Stimulated activated naive CD8-positive, alpha-beta T cell treated with anti-CD3 and anti-CD28 coated beads, Interleukin-15, Interleukin-2, amounts not matched to agents 100 ng/mL and 50 ng/mL, for 24 hours (primary cell): ENCODE results near the gene DHX32.

Source experiments
- H3K27ac Mint-ChIP-seq: one replicate; pipeline ENCODE4 v1.8.0; 2021; ENCODE audit warnings: mild to moderate bottlenecking, mixed read lengths
- H3K27me3 Mint-ChIP-seq: one replicate; pipeline ENCODE4 v1.8.0; 2021; ENCODE audit warnings: mixed read lengths
- H3K36me3 Mint-ChIP-seq: one replicate; pipeline ENCODE4 v1.8.0; 2021; ENCODE audit warnings: low read depth, mixed read lengths
- H3K4me1 Mint-ChIP-seq: one replicate; pipeline ENCODE4 v1.8.0; 2021; ENCODE audit warnings: low read depth, mixed read lengths
- H3K4me3 Mint-ChIP-seq: one replicate; pipeline ENCODE4 v1.8.0; 2021; ENCODE audit warnings: mild to moderate bottlenecking, mixed read lengths
- H3K9me3 Mint-ChIP-seq: one replicate; pipeline ENCODE4 v1.8.0; 2021; ENCODE audit warnings: mixed read lengths

DHX32 gene

GRCh38 chr10:125878957-125879835 is 1.9 kb downstream of the DHX32 start:
- no peak overlapping the region for H3K4me3 Mint-ChIP-seq
- peaks cover 10% of the 10 kb centered on the region for H3K9me3 Mint-ChIP-seq
- no peaks in the 10 kb centered on the region for H3K4me1 Mint-ChIP-seq
- H3K36me3 Mint-ChIP-seq, result peaks cover 54% of the 10 kb centered on the region
- H3K27ac Mint-ChIP-seq, result no peak overlapping the region
- H3K27me3 Mint-ChIP-seq, result no peaks in the 10 kb centered on the region

DNA sequence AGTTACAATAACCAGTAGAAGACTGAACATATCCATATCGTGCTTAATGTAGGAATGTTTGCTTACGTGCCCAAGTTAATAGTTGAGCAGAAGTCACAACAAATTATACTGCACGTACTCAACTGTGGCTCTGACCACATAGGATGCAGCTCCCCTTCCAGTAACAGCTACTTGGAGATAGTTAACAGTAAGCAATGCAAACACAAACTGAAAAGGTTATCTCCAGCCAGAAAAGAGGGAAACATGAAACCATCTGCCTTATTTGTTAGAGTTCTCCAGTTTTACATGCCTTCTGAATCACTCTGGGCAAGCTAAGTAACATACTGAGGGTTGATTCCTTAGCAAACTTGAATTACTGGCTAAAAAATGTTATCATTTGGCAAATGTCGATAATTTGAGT is 9.8 kb downstream of the DHX32 start:
- Mint-ChIP-seq H3K36me3 (peaks cover 29% of the 10 kb centered on the region), H3K27me3 (no peaks in the 10 kb centered on the region), H3K4me1 (no peaks in the 10 kb centered on the region), H3K4me3 (no peak overlapping the region), H3K27ac (no peak overlapping the region), H3K9me3 (peaks cover 7% of the 10 kb centered on the region)

DNA sequence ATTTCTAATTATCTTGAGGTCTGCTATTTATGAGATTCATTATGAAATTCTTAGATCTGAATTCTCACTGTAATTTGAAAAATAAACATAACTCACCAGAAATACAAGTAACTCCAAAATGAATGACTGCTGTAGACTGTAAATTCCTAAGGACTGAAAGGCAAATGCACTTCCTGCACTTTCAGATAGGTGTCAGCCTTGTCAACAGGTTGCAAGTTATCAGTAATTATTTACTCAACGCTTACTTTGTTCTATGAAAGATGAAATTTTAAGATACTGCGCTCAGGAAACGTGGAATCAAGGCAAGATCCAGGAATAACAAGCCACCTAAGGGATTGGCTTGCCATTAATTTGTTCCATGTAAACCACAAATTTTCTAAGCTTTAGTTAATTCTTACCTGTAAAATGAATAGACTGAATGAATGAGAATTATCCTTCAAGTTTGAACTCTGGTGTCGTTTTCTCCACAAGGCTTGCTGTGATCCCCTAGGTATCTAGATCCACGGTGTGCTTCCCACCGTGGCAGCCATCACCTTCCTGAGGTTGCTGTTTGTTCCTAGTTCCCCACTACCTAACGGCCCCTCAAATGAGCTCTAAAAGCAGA is 12.6 kb downstream of the DHX32 start:
- no peak overlapping the region for H3K27ac Mint-ChIP-seq

GRCh38 chr10:125866421-125867029 is 14.6 kb downstream of the DHX32 start:
- Mint-ChIP-seq H3K4me3 (no peak overlapping the region), H3K27me3 (no peaks in the 10 kb centered on the region), H3K9me3 (no peaks in the 10 kb centered on the region), H3K36me3 (peaks cover 16% of the 10 kb centered on the region), H3K4me1 (no peaks in the 10 kb centered on the region), H3K27ac (no peak overlapping the region)

More for the DNA sequence above, 12.6 kb downstream of the DHX32 start:
- Mint-ChIP-seq H3K4me1 (no peaks in the 10 kb centered on the region), H3K27me3 (no peaks in the 10 kb centered on the region), H3K9me3 (no peaks in the 10 kb centered on the region), H3K36me3 (peaks cover 18% of the 10 kb centered on the region), H3K4me3 (no peak overlapping the region)

DNA sequence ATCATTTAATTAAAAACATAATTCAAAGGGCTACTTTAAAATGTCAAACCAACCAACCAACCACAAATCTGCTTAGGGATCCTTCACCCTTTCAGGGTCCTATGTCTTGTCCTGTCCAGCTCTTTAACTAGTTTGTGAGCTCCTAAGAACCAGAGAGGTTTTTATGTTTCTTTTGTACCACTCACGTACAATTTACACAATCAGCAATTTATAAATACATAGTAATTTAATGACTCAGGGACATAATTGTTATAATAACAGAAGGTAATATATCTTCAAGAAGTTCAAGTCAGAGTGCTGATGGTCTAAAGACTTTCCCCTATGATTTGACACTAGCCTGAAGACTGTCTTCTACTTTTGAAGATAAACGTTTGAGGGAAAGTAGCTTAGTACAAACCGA is 16.0 kb downstream of the DHX32 start:
- no peak overlapping the region for H3K27ac Mint-ChIP-seq
- H3K36me3 Mint-ChIP-seq, result peaks cover 16% of the 10 kb centered on the region
- H3K4me3 Mint-ChIP-seq, result no peak overlapping the region
- H3K9me3 Mint-ChIP-seq, result no peaks in the 10 kb centered on the region
- H3K27me3 Mint-ChIP-seq, result no peaks in the 10 kb centered on the region
- H3K4me1 Mint-ChIP-seq, result no peaks in the 10 kb centered on the region

GRCh38 chr10:125859128-125859817 is 21.8 kb downstream of the DHX32 start:
- no peaks in the 10 kb centered on the region for H3K4me1 Mint-ChIP-seq
- peaks cover 8% of the 10 kb centered on the region for H3K36me3 Mint-ChIP-seq
- no peaks in the 10 kb centered on the region for H3K9me3 Mint-ChIP-seq
- no peak overlapping the region for H3K4me3 Mint-ChIP-seq
- no peaks in the 10 kb centered on the region for H3K27me3 Mint-ChIP-seq
- no peak overlapping the region for H3K27ac Mint-ChIP-seq

DNA sequence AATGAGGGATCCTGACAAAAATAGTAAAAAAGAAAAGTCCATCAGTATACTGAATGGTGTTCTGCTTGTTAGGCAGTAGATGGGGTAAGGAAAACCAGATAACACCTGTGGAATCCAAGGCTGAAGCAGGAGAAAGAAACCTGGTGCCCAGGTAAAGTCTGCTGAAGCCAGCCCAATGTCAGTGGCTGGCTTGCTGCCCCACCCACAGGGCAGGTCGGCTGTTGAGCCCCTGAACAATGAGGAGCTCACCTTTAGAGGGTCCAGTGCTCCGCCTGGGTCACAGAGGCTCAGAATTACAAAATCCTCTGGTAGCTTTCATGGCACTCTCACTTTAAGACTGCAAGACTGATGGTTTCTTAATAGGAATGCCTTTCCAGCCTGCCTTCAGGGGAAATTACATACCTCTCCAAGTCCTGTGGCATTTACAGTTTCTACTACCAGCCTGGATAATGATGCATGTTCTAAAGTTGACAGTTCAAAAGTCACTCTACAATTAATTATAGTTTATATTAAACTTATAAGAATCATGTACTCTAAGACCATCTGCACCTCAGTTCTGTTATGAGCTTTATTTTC is 23.8 kb downstream of the DHX32 start:
- Mint-ChIP-seq H3K27me3 (no peaks in the 10 kb centered on the region), H3K36me3 (peaks cover 16% of the 10 kb centered on the region), H3K4me1 (no peaks in the 10 kb centered on the region), H3K4me3 (no peak overlapping the region), H3K9me3 (no peaks in the 10 kb centered on the region), H3K27ac (no peak overlapping the region)

DNA sequence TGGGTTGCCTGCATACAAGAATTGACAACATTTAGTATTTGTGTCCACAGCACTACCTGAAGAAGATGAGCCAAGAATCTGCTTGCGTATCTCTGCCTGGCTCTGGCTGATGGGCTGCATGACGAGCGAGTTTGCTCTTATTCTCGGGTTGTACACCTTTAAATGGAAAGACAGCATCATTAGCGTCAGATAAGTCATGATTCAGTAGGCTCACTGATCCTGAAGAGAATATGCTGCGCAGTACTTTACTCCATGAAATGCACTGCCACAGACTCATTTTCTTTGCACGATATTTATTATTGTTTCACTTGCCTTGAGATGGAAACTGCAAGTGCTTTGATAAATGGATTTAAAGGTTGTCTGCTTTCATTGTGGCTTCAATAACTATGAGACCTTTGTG is 28.6 kb downstream of the DHX32 start:
- Mint-ChIP-seq H3K27me3 (no peaks in the 10 kb centered on the region), H3K4me1 (no peaks in the 10 kb centered on the region), H3K36me3 (peaks cover 39% of the 10 kb centered on the region), H3K9me3 (no peaks in the 10 kb centered on the region), H3K4me3 (no peak overlapping the region), H3K27ac (no peak overlapping the region)

- H3K36me3 Mint-ChIP-seq, result peaks cover 39% of the 10 kb centered on the region
- H3K4me3 Mint-ChIP-seq, result no peak overlapping the region
- H3K27me3 Mint-ChIP-seq, result no peaks in the 10 kb centered on the region
- no peaks in the 10 kb centered on the region for H3K9me3 Mint-ChIP-seq
- no peaks in the 10 kb centered on the region for H3K4me1 Mint-ChIP-seq
- H3K27ac Mint-ChIP-seq, result no peak overlapping the region
Observed at GRCh38 chr10:125850766-125851731, 30.0 kb downstream of the DHX32 start.

GRCh38 chr10:125849448-125849847 is 31.6 kb downstream of the DHX32 start:
- H3K4me1 Mint-ChIP-seq, result no peaks in the 10 kb centered on the region
- H3K4me3 Mint-ChIP-seq, result no peak overlapping the region
- peaks cover 37% of the 10 kb centered on the region for H3K36me3 Mint-ChIP-seq
- no peaks in the 10 kb centered on the region for H3K27me3 Mint-ChIP-seq
- no peak overlapping the region for H3K27ac Mint-ChIP-seq
- no peaks in the 10 kb centered on the region for H3K9me3 Mint-ChIP-seq

GRCh38 chr10:125848857-125849256 is 32.2 kb downstream of the DHX32 start:
- Mint-ChIP-seq H3K36me3 (peaks cover 40% of the 10 kb centered on the region), H3K27ac (no peak overlapping the region), H3K4me1 (no peaks in the 10 kb centered on the region), H3K9me3 (no peaks in the 10 kb centered on the region), H3K27me3 (no peaks in the 10 kb centered on the region), H3K4me3 (no peak overlapping the region)

GRCh38 chr10:125848371-125848770 is 32.7 kb downstream of the DHX32 start:
- Mint-ChIP-seq H3K36me3 (peaks cover 35% of the 10 kb centered on the region), H3K9me3 (no peaks in the 10 kb centered on the region), H3K4me1 (no peaks in the 10 kb centered on the region), H3K27ac (no peak overlapping the region), H3K4me3 (no peak overlapping the region), H3K27me3 (no peaks in the 10 kb centered on the region)

DNA sequence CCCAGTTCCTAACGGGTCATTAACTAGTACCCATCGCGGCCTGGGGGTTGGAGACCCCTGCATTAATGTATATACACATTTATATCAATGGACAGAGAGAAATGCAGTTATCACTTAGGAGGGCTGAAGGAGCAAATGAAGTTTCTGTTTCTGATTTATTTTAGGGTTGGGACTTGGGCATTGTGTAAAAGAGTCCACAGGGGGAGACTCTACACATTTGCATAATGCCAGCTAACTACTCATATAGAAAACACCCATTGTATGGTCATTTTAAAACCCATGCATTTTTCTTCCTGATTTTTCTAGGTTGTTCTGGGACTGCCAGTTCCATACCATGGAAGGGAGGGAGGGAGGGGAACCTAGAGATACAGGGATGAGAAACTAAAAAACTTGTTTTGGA is 34.2 kb downstream of the DHX32 start:
- Mint-ChIP-seq H3K4me3 (no peak overlapping the region), H3K9me3 (no peaks in the 10 kb centered on the region), H3K4me1 (no peaks in the 10 kb centered on the region), H3K27me3 (no peaks in the 10 kb centered on the region), H3K36me3 (peaks cover 32% of the 10 kb centered on the region), H3K27ac (no peak overlapping the region)

DNA sequence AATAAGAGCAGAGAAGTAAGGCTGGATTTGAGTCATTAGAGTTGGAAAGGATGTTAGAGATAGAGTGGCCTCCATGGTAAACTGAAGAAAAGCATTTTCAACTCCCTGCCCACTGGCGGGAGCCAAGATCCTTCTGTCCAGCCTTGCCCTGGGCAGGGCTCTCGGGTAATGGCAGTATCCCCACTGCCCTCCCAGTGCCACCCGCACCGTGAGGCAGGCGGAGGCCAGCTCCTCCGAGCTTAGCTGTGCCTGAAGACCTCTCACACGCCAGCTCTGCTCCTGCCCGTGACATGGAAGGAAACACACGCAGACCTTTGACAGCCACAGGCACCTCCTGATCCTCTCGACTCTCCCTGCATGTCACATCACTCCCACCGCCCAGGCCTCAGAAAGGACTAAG is 35.5 kb downstream of the DHX32 start:
- Mint-ChIP-seq H3K9me3 (no peaks in the 10 kb centered on the region), H3K4me3 (no peak overlapping the region), H3K27me3 (no peaks in the 10 kb centered on the region), H3K27ac (no peak overlapping the region), H3K36me3 (peaks cover 34% of the 10 kb centered on the region), H3K4me1 (no peaks in the 10 kb centered on the region)
